ENCODE results near the gene PAPLN. TPM values are rescaled to one million over a fixed set of nuclear protein-coding genes. Genes with fewer than 3 reads are reported as not detected.
A peak's percentile ranks its signal among the peaks of the same experiment; 100 is the strongest.
"Not testable (repeated sequence)": the region's sequence is repeated elsewhere in the genome, so short reads cannot be mapped to it uniquely, and the experiment has no call there.

The PAPLN gene
- total and polyA plus RNA-seq, 5 donors from 2014 or later, result 0.11 to 0.47 (median 0.36) TPM; not detected in 1

GRCh38 chr14:73293782-73294781, 56.8 kb downstream of the PAPLN start:
- H3K4me1 Mint-ChIP-seq, result peaks cover 8 to 27% (median 10%) of the 10 kb centered on the region in 4 donors
- Histone ChIP-seq H3K36me3 (ENCODE audit: control insufficient read depth, insufficient read depth, low read length) (peaks cover 6% of the 10 kb centered on the region), H3K9me3 (ENCODE audit: control insufficient read depth in 2 of 2, low read length in 2 of 2) (no peaks in the 10 kb centered on the region), H3K27me3 (ENCODE audit: control insufficient read depth, insufficient read depth, low read length) (no peaks in the 10 kb centered on the region), H3K4me1 (ENCODE audit: control insufficient read depth, insufficient read depth, low read length, poor library complexity, severe bottlenecking) (no peaks in the 10 kb centered on the region), H3K4me3 (ENCODE audit: low read depth, low read length) (no peak overlapping the region), H3K27ac (ENCODE audit: insufficient read depth, low read length, poor library complexity, severe bottlenecking) (no peak overlapping the region)
- no peaks in the 10 kb centered on the region for H3K9me3 Mint-ChIP-seq
- H3K27me3 Mint-ChIP-seq, result no peaks in the 10 kb centered on the region
- DNase-seq (no peak), ATAC-seq (ENCODE audit: low read depth in 2 of 2) (no peak)
- no peak overlapping the region for H3K27ac Mint-ChIP-seq
- peaks cover 17% of the 10 kb centered on the region for H3K36me3 Mint-ChIP-seq
- no peak overlapping the region for H3K4me3 Mint-ChIP-seq

DNA sequence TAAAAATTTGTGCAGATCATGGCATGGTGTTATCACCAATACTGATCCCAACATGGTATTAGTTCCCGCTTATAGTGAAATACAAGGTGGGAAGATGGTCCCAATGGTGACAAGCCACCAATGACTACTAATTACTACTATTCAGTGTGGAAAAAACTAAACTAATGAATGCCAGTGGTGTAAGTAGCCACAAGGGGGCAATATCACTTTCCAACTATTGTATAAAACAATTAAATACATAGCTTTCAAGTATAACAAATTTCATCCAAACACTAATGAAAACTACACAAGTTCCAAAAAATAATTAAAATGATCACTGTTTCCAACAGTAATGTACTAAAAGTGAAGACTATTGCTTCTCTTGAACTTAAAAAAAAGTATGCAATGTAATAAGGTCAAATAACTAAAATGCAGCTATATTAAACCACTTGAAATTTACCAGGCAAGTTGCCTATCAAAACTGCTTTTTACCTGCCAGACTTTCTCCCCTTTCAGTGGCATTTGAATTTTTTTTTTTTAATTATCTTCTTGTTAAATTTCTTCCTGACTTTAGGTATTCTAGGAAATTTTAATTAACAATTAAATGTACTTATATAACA, 58.0 kb downstream of the PAPLN start:
- Mint-ChIP-seq H3K4me3 (no peak overlapping the region), H3K9me3 (no peaks in the 10 kb centered on the region), H3K27ac (peak overlapping the region in 2 of 3 donors; percentile 14 to 36), H3K36me3 (peaks cover 14% of the 10 kb centered on the region), H3K4me1 (peaks cover 4 to 15% (median 8%) of the 10 kb centered on the region in 4 donors), H3K27me3 (no peaks in the 10 kb centered on the region)
- Histone ChIP-seq H3K36me3 (ENCODE audit: control insufficient read depth, insufficient read depth, low read length) (peaks cover 6% of the 10 kb centered on the region), H3K9me3 (ENCODE audit: control insufficient read depth in 2 of 2, low read length in 2 of 2) (no peaks in the 10 kb centered on the region), H3K27ac (ENCODE audit: insufficient read depth, low read length, poor library complexity, severe bottlenecking) (no peak overlapping the region), H3K4me3 (ENCODE audit: low read depth, low read length) (no peak overlapping the region), H3K27me3 (ENCODE audit: control insufficient read depth, insufficient read depth, low read length) (no peaks in the 10 kb centered on the region), H3K4me1 (ENCODE audit: control insufficient read depth, insufficient read depth, low read length, poor library complexity, severe bottlenecking) (no peaks in the 10 kb centered on the region)
- ATAC-seq (ENCODE audit: low read depth in 2 of 2) (no peak), DNase-seq (peak in 2 of 3 donors; percentile 49 to 57)

GRCh38 chr14:73305499-73305898, 68.2 kb downstream of the PAPLN start:
- Histone ChIP-seq H3K36me3 (ENCODE audit: control insufficient read depth, insufficient read depth, low read length) (no peaks in the 10 kb centered on the region), H3K4me3 (ENCODE audit: low read depth, low read length) (no peak overlapping the region), H3K4me1 (ENCODE audit: control insufficient read depth, insufficient read depth, low read length, poor library complexity, severe bottlenecking) (no peaks in the 10 kb centered on the region), H3K27me3 (ENCODE audit: control insufficient read depth, insufficient read depth, low read length) (no peaks in the 10 kb centered on the region), H3K27ac (ENCODE audit: insufficient read depth, low read length, poor library complexity, severe bottlenecking) (no peak overlapping the region), H3K9me3 (ENCODE audit: control insufficient read depth in 2 of 2, low read length in 2 of 2) (no peaks in the 10 kb centered on the region)
- no peaks in the 10 kb centered on the region for H3K27me3 Mint-ChIP-seq
- H3K9me3 Mint-ChIP-seq, result no peaks in the 10 kb centered on the region
- peaks cover 0 to 14% (median 5%) of the 10 kb centered on the region in 4 donors for H3K4me1 Mint-ChIP-seq
- DNase-seq (no peak), ATAC-seq (ENCODE audit: low read depth in 2 of 2) (no peak)
- H3K36me3 Mint-ChIP-seq, result peaks cover 20% of the 10 kb centered on the region
- no peak overlapping the region for H3K4me3 Mint-ChIP-seq
- H3K27ac Mint-ChIP-seq, result no peak overlapping the region

DNA sequence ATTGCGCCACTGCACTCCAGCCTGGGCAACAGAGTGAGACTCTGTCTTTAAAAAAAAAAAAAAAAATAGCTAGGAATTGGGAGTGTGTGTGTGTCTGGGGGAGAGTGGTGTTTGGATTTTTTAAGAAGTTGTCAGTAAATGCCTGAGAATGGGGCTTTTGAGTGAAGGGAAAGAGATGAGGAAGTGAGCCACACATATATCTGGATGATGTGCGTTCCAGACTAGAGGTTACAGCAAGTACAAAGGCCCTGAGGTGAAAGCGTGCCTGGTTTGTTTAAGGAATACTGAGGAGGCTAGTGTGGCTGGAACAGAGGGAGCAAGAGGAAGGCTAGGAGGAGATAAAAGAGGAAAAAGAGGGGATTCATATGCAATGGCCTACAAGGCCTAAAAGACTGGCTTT, 70.0 kb downstream of the PAPLN start:
- no peak for DNase-seq
- ATAC-seq (ENCODE audit: low read depth in 2 of 2), result no peak
- no peak overlapping the region for H3K4me3 Mint-ChIP-seq
- H3K27me3 Mint-ChIP-seq, result no peaks in the 10 kb centered on the region
- no peaks in the 10 kb centered on the region for H3K4me1 ChIP-seq (ENCODE audit: control insufficient read depth, insufficient read depth, low read length, poor library complexity, severe bottlenecking)
- no peaks in the 10 kb centered on the region for H3K27me3 ChIP-seq (ENCODE audit: control insufficient read depth, insufficient read depth, low read length)
- no peak overlapping the region for H3K27ac ChIP-seq (ENCODE audit: insufficient read depth, low read length, poor library complexity, severe bottlenecking)
- no peaks in the 10 kb centered on the region for H3K9me3 ChIP-seq (ENCODE audit: control insufficient read depth in 2 of 2, low read length in 2 of 2)
- no peak overlapping the region for H3K4me3 ChIP-seq (ENCODE audit: low read depth, low read length)
- peak overlapping the region in 1 of 3 donors; percentile 66 for H3K27ac Mint-ChIP-seq
- H3K36me3 ChIP-seq (ENCODE audit: control insufficient read depth, insufficient read depth, low read length), result no peaks in the 10 kb centered on the region
- H3K9me3 Mint-ChIP-seq, result no peaks in the 10 kb centered on the region
- H3K36me3 Mint-ChIP-seq, result peaks cover 24% of the 10 kb centered on the region
- peaks cover 3 to 19% (median 6%) of the 10 kb centered on the region in 4 donors for H3K4me1 Mint-ChIP-seq

GRCh38 chr14:73309207-73309606, 71.9 kb downstream of the PAPLN start:
- ATAC-seq (ENCODE audit: low read depth in 2 of 2); H3K4me1 ChIP-seq (ENCODE audit: control insufficient read depth, insufficient read depth, low read length, poor library complexity, severe bottlenecking); H3K27ac Mint-ChIP-seq; H3K4me3 ChIP-seq (ENCODE audit: low read depth, low read length); H3K27ac ChIP-seq (ENCODE audit: insufficient read depth, low read length, poor library complexity, severe bottlenecking); H3K36me3 ChIP-seq (ENCODE audit: control insufficient read depth, insufficient read depth, low read length); H3K9me3 Mint-ChIP-seq; H3K27me3 Mint-ChIP-seq; H3K27me3 ChIP-seq (ENCODE audit: control insufficient read depth, insufficient read depth, low read length); DNase-seq; H3K4me3 Mint-ChIP-seq; H3K9me3 ChIP-seq (ENCODE audit: control insufficient read depth in 2 of 2, low read length in 2 of 2): not testable (repeated sequence)
- H3K36me3 Mint-ChIP-seq, result peaks cover 24% of the 10 kb centered on the region
- peaks cover 3 to 14% (median 6%) of the 10 kb centered on the region in 4 donors for H3K4me1 Mint-ChIP-seq

DNA sequence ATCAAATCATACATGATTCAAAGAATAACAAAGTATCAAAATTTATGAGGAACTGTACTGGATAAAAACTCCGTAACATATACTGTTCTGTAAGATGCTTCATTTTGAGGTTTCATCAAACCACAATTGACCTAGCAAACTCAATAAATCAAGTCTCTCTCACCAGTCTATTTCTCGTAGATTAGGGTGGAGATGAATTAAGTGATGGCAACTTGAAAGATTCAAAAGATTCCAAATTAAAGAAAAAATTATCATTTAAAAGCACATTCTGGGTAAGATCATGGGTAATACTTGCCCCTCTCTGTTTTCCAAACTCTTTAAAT, 74.4 kb downstream of the PAPLN start:
- no peaks in the 10 kb centered on the region for H3K9me3 Mint-ChIP-seq
- peaks cover 25% of the 10 kb centered on the region for H3K36me3 Mint-ChIP-seq
- Histone ChIP-seq H3K27me3 (ENCODE audit: control insufficient read depth, insufficient read depth, low read length) (no peaks in the 10 kb centered on the region), H3K9me3 (ENCODE audit: control insufficient read depth in 2 of 2, low read length in 2 of 2) (no peaks in the 10 kb centered on the region), H3K4me3 (ENCODE audit: low read depth, low read length) (no peak overlapping the region), H3K27ac (ENCODE audit: insufficient read depth, low read length, poor library complexity, severe bottlenecking) (no peak overlapping the region), H3K4me1 (ENCODE audit: control insufficient read depth, insufficient read depth, low read length, poor library complexity, severe bottlenecking) (no peaks in the 10 kb centered on the region), H3K36me3 (ENCODE audit: control insufficient read depth, insufficient read depth, low read length) (no peaks in the 10 kb centered on the region)
- DNase-seq (no peak), ATAC-seq (ENCODE audit: low read depth in 2 of 2) (no peak)
- peaks cover 0 to 8% (median 3%) of the 10 kb centered on the region in 4 donors for H3K4me1 Mint-ChIP-seq
- H3K27me3 Mint-ChIP-seq, result no peaks in the 10 kb centered on the region
- H3K27ac Mint-ChIP-seq, result no peak overlapping the region
- no peak overlapping the region for H3K4me3 Mint-ChIP-seq

DNA sequence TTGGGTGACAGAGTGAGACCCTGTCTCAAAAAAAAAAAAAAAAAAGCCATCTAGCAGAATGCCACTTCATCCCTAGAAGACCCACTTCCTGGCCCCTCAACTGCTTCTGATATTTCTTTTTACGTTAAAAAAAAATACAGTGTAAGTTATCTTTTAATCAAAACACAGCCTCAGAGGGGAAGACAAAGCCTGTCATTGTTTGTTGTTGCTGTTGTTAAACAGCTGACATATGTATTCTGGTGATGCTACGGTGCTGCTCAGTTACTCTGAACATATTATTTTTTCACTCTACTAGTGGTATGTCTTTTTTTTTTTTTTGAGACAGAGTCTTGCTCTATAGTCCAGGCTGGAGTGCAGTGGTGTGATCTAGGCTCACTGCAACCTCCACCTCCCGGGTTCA, 75.4 kb downstream of the PAPLN start:
- no peak overlapping the region for H3K4me3 ChIP-seq (ENCODE audit: low read depth, low read length)
- H3K9me3 ChIP-seq (ENCODE audit: control insufficient read depth in 2 of 2, low read length in 2 of 2), result no peaks in the 10 kb centered on the region
- Mint-ChIP-seq H3K27me3 (no peaks in the 10 kb centered on the region), H3K36me3 (peaks cover 21% of the 10 kb centered on the region), H3K4me1 (peaks cover 0 to 8% (median 3%) of the 10 kb centered on the region in 4 donors), H3K9me3 (no peaks in the 10 kb centered on the region), H3K4me3 (no peak overlapping the region), H3K27ac (peak overlapping the region in 1 of 3 donors; percentile 12)
- H3K4me1 ChIP-seq (ENCODE audit: control insufficient read depth, insufficient read depth, low read length, poor library complexity, severe bottlenecking), result no peaks in the 10 kb centered on the region
- H3K27ac ChIP-seq (ENCODE audit: insufficient read depth, low read length, poor library complexity, severe bottlenecking), result no peak overlapping the region
- DNase-seq (no peak), ATAC-seq (ENCODE audit: low read depth in 2 of 2) (no peak)
- no peaks in the 10 kb centered on the region for H3K36me3 ChIP-seq (ENCODE audit: control insufficient read depth, insufficient read depth, low read length)
- H3K27me3 ChIP-seq (ENCODE audit: control insufficient read depth, insufficient read depth, low read length), result no peaks in the 10 kb centered on the region

All from CD4-positive, CD25-positive, alpha-beta regulatory T cell (primary cell).